ENCODE results near the gene CSNK2A1. TPM values are rescaled to one million over a fixed set of nuclear protein-coding genes. Genes with fewer than 3 reads are reported as not detected.
A peak's percentile ranks its signal among the peaks of the same experiment; 100 is the strongest.

Gene CSNK2A1
- total RNA-seq, 1 experiment from 2014 or later = 229 TPM

- Histone ChIP-seq H3K4me1 (ENCODE audit: insufficient read depth, low read length) (peaks cover 11% of the 10 kb centered on the region), H2BK20ac (ENCODE audit: low read depth, low read length, poor library complexity, severe bottlenecking) (no peak overlapping the region), H3K18ac (ENCODE audit: insufficient read length, low read depth, low read length) (no peak overlapping the region), H4K20me1 (ENCODE audit: control insufficient read depth, insufficient read depth, insufficient read length) (no peaks in the 10 kb centered on the region), H3T11ph (ENCODE audit: low read length) (no peak overlapping the region), H2BK120ac (ENCODE audit: low read depth, low read length, poor library complexity, severe bottlenecking) (no peak overlapping the region), H2AFZ (ENCODE audit: low read length) (no peak overlapping the region), H3K27ac (ENCODE audit: insufficient read length, low read depth, low read length) (no peak overlapping the region), H4K91ac (ENCODE audit: insufficient read length, low read depth, low read length) (no peak overlapping the region), H3K27me3 (ENCODE audit: insufficient read depth, low read length) (no peaks in the 10 kb centered on the region), H3K4me2 (ENCODE audit: insufficient read depth, insufficient read length, low read length) (no peak overlapping the region), H2BK5ac (ENCODE audit: insufficient read length, low read length) (no peak overlapping the region), H4K8ac (replicated peaks; ENCODE audit: insufficient read length, low read depth, low read length) (no peak overlapping the region), H3K79me1 (ENCODE audit: insufficient read depth, low read depth, low read length, poor library complexity, severe bottlenecking) (no peaks in the 10 kb centered on the region), H3K9ac (ENCODE audit: extremely low read depth, insufficient read length, low read length) (no peak overlapping the region), H3K9me3 (ENCODE audit: control insufficient read depth, low read depth, low read length) (no peaks in the 10 kb centered on the region), H3K23me2 (ENCODE audit: insufficient read length, low read depth, low read length, poor library complexity, severe bottlenecking) (no peaks in the 10 kb centered on the region), H3K4ac (ENCODE audit: low read depth, low read length) (no peak overlapping the region), H3K23ac (ENCODE audit: insufficient read length, low read depth, low read length) (no peak overlapping the region), H4K5ac (ENCODE audit: insufficient read length, low read depth, low read length) (no peak overlapping the region), H2AK5ac (ENCODE audit: insufficient read length, low read length) (no peak overlapping the region), H3K56ac (ENCODE audit: insufficient read length, low read depth, low read length) (no peak overlapping the region), H2BK12ac (ENCODE audit: insufficient read length, low read depth, low read length) (no peak overlapping the region), H2BK15ac (ENCODE audit: low read depth, low read length) (no peak overlapping the region), H3K79me2 (ENCODE audit: insufficient read depth, low read length) (no peaks in the 10 kb centered on the region), H3K14ac (ENCODE audit: insufficient read depth, low read length) (no peak overlapping the region)
- Mint-ChIP-seq H3K36me3 (ENCODE audit: insufficient read depth in 1 of 3, low read depth in 3 of 3) (peaks cover 0 to 1% (median 0%) of the 10 kb centered on the region in 3 experiments; a peak in 1 of 7 replicates), H3K27me3 (ENCODE audit: low read depth) (peaks cover 21% of the 10 kb centered on the region), H3K27ac (no peak overlapping the region), H3K4me1 (peaks cover 43 to 45% of the 10 kb centered on the region in 2 experiments), H3K9me3 (no peaks in the 10 kb centered on the region), H3K4me3 (no peak overlapping the region)
- TF ChIP-seq CTCF (conservative IDR thresholded peaks at IDR 0.05) = peak; percentile 45; the same call in 2 of the 3 replicates
- WGBS (ENCODE audit: extremely low coverage, insufficient read length, low lambda C conversion rate) = no CpG with 5 or more reads among the region's 3 CpGs
- no peak for DNase-seq
Observed at GRCh38 chr20:575230-575629, 31.6 kb upstream of the CSNK2A1 start.
